PC-3 (cell line): Measurements from ENCODE around the gene TMEM11. TPM values are rescaled to one million over a fixed set of nuclear protein-coding genes. Genes with fewer than 3 reads are reported as not detected.

Source experiments
- ATAC-seq: fragments of 200-7000 bp; cut with Tn5 transposase; 2 replicates; pipeline ENCODE4 v1.9.1; 2020; ENCODE audit warnings: mild to moderate bottlenecking, moderate library complexity
- BruUV-seq: library from RNA; stranded (reverse); fragments of 400-500 nt; replicated peaks from 2 replicates; lab custom pipeline; 2021; lab: Mats Ljungman, UMichigan
- CTCF ChIA-PET: fragments of 300-600 bp; sonication (Branson Sonifier 250); formaldehyde crosslinking; loops from one replicate; lab custom pipeline; 2022; ENCODE audit warnings: antibody characterized with exemption; lab: Charles Lee
- POLR2A ChIA-PET: fragments of 300-600 bp; sonication (Branson Sonifier 250); formaldehyde crosslinking; loops from one replicate; lab custom pipeline; 2022; ENCODE audit warnings: antibody characterized with exemption; ENCODE audit not compliant: unreplicated experiment; lab: Charles Lee
- DNase-seq: peaks from one replicate; pipeline ENCODE4 v3.0.0-alpha.2; 2015
- H2AFZ ChIP-seq: fragments of 300-600 bp; sonication (generic); 2 replicates; pipeline ENCODE4 v1.6.0; 2016; ENCODE audit warnings: antibody characterized with exemption, low read length
- H3F3A ChIP-seq: fragments of 300-600 bp; sonication (generic); one replicate; pipeline ENCODE4 v1.6.0; 2017; ENCODE audit warnings: antibody characterized with exemption, low read length, control low read depth, mild to moderate bottlenecking; ENCODE audit not compliant: unreplicated experiment
- H3K27ac ChIP-seq: fragments of 300-600 bp; sonication (generic); 2 replicates; pipeline ENCODE4 v1.5.1; 2016; ENCODE audit warnings: mild to moderate bottlenecking, low read length
- H3K27me3 ChIP-seq: fragments of 300-600 bp; sonication (generic); 2 replicates; pipeline ENCODE4 v1.6.1; 2016; ENCODE audit warnings: low read length, mixed read lengths
- H3K36me3 ChIP-seq: fragments of 300-600 bp; sonication (generic); 2 replicates; pipeline ENCODE4 v1.6.1; 2016; ENCODE audit warnings: low read depth, mixed run types, low read length, mixed read lengths
- H3K4me1 ChIP-seq: fragments of 300-600 bp; sonication (generic); 2 replicates; pipeline ENCODE4 v1.5.1; 2016; ENCODE audit warnings: low read length; ENCODE audit not compliant: insufficient read depth
- H3K4me2 ChIP-seq: fragments of 300-600 bp; sonication (generic); 2 replicates; pipeline ENCODE4 v1.6.0; 2016; ENCODE audit warnings: low read length
- H3K4me3 ChIP-seq: fragments of 300-600 bp; sonication (generic); 2 replicates; pipeline ENCODE4 v1.5.1; 2016; ENCODE audit warnings: mild to moderate bottlenecking, low read length, mixed read lengths
- H3K79me2 ChIP-seq: fragments of 300-600 bp; sonication (generic); 2 replicates; pipeline ENCODE4 v1.6.1; 2017; ENCODE audit warnings: low read length, mixed read lengths
- H3K9ac ChIP-seq: fragments of 300-600 bp; sonication (generic); 2 replicates; pipeline ENCODE4 v1.6.0; 2016; ENCODE audit warnings: mild to moderate bottlenecking, low read length
- H3K9me2 ChIP-seq: fragments of 300-600 bp; sonication (generic); replicated peaks from 2 replicates; pipeline ENCODE4 v1.6.1; 2016; ENCODE audit warnings: mixed run types, low read length, mixed read lengths
- H3K9me3 ChIP-seq: fragments of 300-600 bp; sonication (generic); 2 replicates; pipeline ENCODE4 v1.6.1; 2016; ENCODE audit warnings: low read length, mixed read lengths
- H4K20me1 ChIP-seq: fragments of 300-600 bp; sonication (generic); 2 replicates; pipeline ENCODE4 v1.6.1; 2016; ENCODE audit warnings: low read length, mixed read lengths
- CTCF ChIP-seq: fragments of 300-600 bp; sonication (generic); conservative IDR thresholded peaks from 2 replicates; pipeline ENCODE4 v1.5.1; 2017; ENCODE audit warnings: antibody characterized with exemption, low read depth, mild to moderate bottlenecking, low read length
- EZH2 ChIP-seq: fragments of 300-600 bp; sonication (generic); IDR thresholded peaks from one replicate; pipeline ENCODE4 v1.6.1; 2017; ENCODE audit warnings: antibody characterized with exemption, mild to moderate bottlenecking, low read length; ENCODE audit not compliant: unreplicated experiment
- EZH2phosphoT487 ChIP-seq: fragments of 300-600 bp; sonication (generic); IDR thresholded peaks from 2 replicates; pipeline ENCODE4 v1.6.1; 2018; ENCODE audit warnings: mild to moderate bottlenecking, antibody characterized with exemption, low read length, borderline replicate concordance
- intact Hi-C: fragments of 100-400 bp; cut with micrococcal nuclease; formaldehyde crosslinking; loops from 2 replicates; pipeline ENCODE4 v1.9.0; 2023
- total RNA-seq: library from RNA; depleted of rRNA; stranded (reverse); fragments of >200 nt; gene quantifications from 2 replicates; pipeline ENCODE4 v1.2.3, GENCODE V29; 2014

Gene TMEM11
- total RNA-seq, 1 experiment from 2014 or later, result 70.8 TPM

GRCh38 chr17:21168555-21168865, 45.5 kb downstream of the TMEM11 start:
- no peak overlapping the region for H3K4me2 ChIP-seq
- no peak overlapping the region for H3K4me3 ChIP-seq
- H3K9me3 ChIP-seq, result no peaks in the 10 kb centered on the region
- no peak overlapping the region for H3K9ac ChIP-seq
- H3F3A ChIP-seq, result no peaks in the 10 kb centered on the region
- CTCF ChIA-PET, result no interaction called here
- no peak overlapping the region for H2AFZ ChIP-seq
- H4K20me1 ChIP-seq, result no peaks in the 10 kb centered on the region
- POLR2A ChIA-PET, result no interaction called here
- no peak overlapping the region for H3K27ac ChIP-seq
- no peaks in the 10 kb centered on the region for H3K27me3 ChIP-seq
- DNase-seq (no peak), ATAC-seq (no peak)
- no peaks in the 10 kb centered on the region for H3K79me2 ChIP-seq
- no peaks in the 10 kb centered on the region for H3K4me1 ChIP-seq
- no TSS peak for BruUV-seq
- no peak for TF ChIP-seq EZH2
- TF ChIP-seq EZH2phosphoT487, result no peak
- no peak for TF ChIP-seq CTCF
- intact Hi-C loops, result no loop called here
- H3K9me2 ChIP-seq, result no peaks in the 10 kb centered on the region
- peaks cover 7% of the 10 kb centered on the region; the same call in 1 of the 2 replicates for H3K36me3 ChIP-seq

GRCh38 chr17:21167303-21167702, 46.7 kb downstream of the TMEM11 start:
- Histone ChIP-seq H3K4me2 (no peak overlapping the region), H3K36me3 (no peaks in the 10 kb centered on the region), H3K9me3 (no peaks in the 10 kb centered on the region), H3K9ac (no peak overlapping the region), H3F3A (no peaks in the 10 kb centered on the region), H3K79me2 (no peaks in the 10 kb centered on the region), H4K20me1 (no peaks in the 10 kb centered on the region), H3K9me2 (no peaks in the 10 kb centered on the region), H2AFZ (no peak overlapping the region), H3K27me3 (no peaks in the 10 kb centered on the region), H3K27ac (no peak overlapping the region), H3K4me1 (no peaks in the 10 kb centered on the region), H3K4me3 (no peak overlapping the region)
- ATAC-seq, result no peak
- ChIA-PET CTCF (no interaction called here), POLR2A (no interaction called here)
- DNase-seq, result no peak
- TF ChIP-seq EZH2phosphoT487 (no peak), CTCF (no peak), EZH2 (no peak)
- intact Hi-C loops, result no loop called here
- no TSS peak for BruUV-seq

GRCh38 chr17:21166595-21167210, 47.3 kb downstream of the TMEM11 start:
- Histone ChIP-seq H2AFZ (no peak overlapping the region), H3K36me3 (no peaks in the 10 kb centered on the region), H3K9ac (no peak overlapping the region), H3K9me2 (no peaks in the 10 kb centered on the region), H3K79me2 (no peaks in the 10 kb centered on the region), H3K4me1 (0 out of 2 replicates have a peak, but pooled peaks cover 2% of the 10 kb centered on the region), H3K4me3 (no peak overlapping the region), H3K9me3 (no peaks in the 10 kb centered on the region), H3F3A (no peaks in the 10 kb centered on the region), H3K4me2 (no peak overlapping the region), H3K27ac (no peak overlapping the region), H3K27me3 (no peaks in the 10 kb centered on the region), H4K20me1 (no peaks in the 10 kb centered on the region)
- intact Hi-C loops, result no loop called here
- ChIA-PET CTCF (no interaction called here), POLR2A (no interaction called here)
- TF ChIP-seq EZH2 (no peak), CTCF (no peak), EZH2phosphoT487 (no peak)
- ATAC-seq (no peak), DNase-seq (no peak)
- no TSS peak for BruUV-seq
